HFFc6 (cell line): Measurements from ENCODE around the gene FAM174A. TPM values are rescaled to one million over a fixed set of nuclear protein-coding genes. Genes with fewer than 3 reads are reported as not detected.

Experiments used
- DNase-seq: peaks from one replicate; pipeline ENCODE4 v3.0.0-alpha.2; 2018
- H3K27ac Mint-ChIP-seq: 2 replicates; pipeline ENCODE4 v1.8.0; 2020; ENCODE audit warnings: mild to moderate bottlenecking, mixed read lengths
- H3K27me3 Mint-ChIP-seq: 2 replicates; pipeline ENCODE4 v1.8.0; 2021; ENCODE audit warnings: mild to moderate bottlenecking, moderate library complexity, mixed read lengths; ENCODE audit not compliant: insufficient read depth
- H3K36me3 Mint-ChIP-seq: 2 replicates; pipeline ENCODE4 v1.8.0; 2021; ENCODE audit warnings: low read depth, mixed read lengths
- H3K4me1 Mint-ChIP-seq: 2 replicates; pipeline ENCODE4 v1.8.0; 2020; ENCODE audit warnings: low read depth, mixed read lengths
- H3K4me3 Mint-ChIP-seq: 2 replicates; pipeline ENCODE4 v1.8.0; 2020; ENCODE audit warnings: mild to moderate bottlenecking, moderate library complexity, mixed read lengths
- H3K9me3 Mint-ChIP-seq: 2 replicates; pipeline ENCODE4 v1.8.0; 2020; ENCODE audit warnings: mild to moderate bottlenecking, mixed read lengths
- total RNA-seq, 6 experiments: library from RNA; stranded (reverse); fragmentation: NEBNext Ultra II Directional; extraction: Animal tissue kit (Norgen Biotek cat#: 25700); gene quantifications; 2 replicates in 1 of 6; 3 replicates in 5 of 6; pipeline ENCODE4 v1.2.3, GENCODE V29; 2021
- TF ChIP-seq, protein P1 (sequence below): fragments of 200-600 bp; sonication (generic); IDR thresholded peaks from 2 replicates; pipeline ENCODE4 v1.5.0; 2021; ENCODE audit warnings: antibody characterized with exemption, mild to moderate bottlenecking

Gene FAM174A
- total RNA-seq, 6 experiments from 2014 or later: 12.1 to 17.4 (median 13.3) TPM

DNA sequence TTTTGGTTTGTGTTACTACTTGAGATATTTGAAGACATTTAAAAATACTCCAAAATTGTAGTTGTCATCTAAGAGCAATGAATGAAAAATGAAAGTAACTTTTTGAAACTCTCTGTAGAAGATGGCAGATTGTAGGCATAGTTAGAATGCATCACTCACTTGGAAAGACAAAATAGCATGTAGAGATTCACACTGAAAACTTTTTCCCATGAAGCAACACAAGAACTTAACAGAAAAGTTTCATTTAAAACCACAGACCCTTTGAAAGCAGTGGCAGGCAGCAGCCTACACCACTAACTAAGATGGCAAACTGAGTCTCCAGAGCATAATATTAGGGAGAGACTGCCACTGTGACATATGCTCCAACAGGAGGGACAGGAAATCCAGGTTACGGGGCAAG, 18.9 kb upstream of the FAM174A start:
- H3K27me3 Mint-ChIP-seq: no peaks in the 10 kb centered on the region; the same call in none of the 2 replicates
- DNase-seq: no peak
- peaks cover 19% of the 10 kb centered on the region for H3K9me3 Mint-ChIP-seq
- no peak overlapping the region for H3K27ac Mint-ChIP-seq
- H3K36me3 Mint-ChIP-seq: no peaks in the 10 kb centered on the region
- TF ChIP-seq, protein P1, sequence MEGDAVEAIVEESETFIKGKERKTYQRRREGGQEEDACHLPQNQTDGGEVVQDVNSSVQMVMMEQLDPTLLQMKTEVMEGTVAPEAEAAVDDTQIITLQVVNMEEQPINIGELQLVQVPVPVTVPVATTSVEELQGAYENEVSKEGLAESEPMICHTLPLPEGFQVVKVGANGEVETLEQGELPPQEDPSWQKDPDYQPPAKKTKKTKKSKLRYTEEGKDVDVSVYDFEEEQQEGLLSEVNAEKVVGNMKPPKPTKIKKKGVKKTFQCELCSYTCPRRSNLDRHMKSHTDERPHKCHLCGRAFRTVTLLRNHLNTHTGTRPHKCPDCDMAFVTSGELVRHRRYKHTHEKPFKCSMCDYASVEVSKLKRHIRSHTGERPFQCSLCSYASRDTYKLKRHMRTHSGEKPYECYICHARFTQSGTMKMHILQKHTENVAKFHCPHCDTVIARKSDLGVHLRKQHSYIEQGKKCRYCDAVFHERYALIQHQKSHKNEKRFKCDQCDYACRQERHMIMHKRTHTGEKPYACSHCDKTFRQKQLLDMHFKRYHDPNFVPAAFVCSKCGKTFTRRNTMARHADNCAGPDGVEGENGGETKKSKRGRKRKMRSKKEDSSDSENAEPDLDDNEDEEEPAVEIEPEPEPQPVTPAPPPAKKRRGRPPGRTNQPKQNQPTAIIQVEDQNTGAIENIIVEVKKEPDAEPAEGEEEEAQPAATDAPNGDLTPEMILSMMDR: no peak
- no peak overlapping the region for H3K4me3 Mint-ChIP-seq
- no peaks in the 10 kb centered on the region for H3K4me1 Mint-ChIP-seq

DNA sequence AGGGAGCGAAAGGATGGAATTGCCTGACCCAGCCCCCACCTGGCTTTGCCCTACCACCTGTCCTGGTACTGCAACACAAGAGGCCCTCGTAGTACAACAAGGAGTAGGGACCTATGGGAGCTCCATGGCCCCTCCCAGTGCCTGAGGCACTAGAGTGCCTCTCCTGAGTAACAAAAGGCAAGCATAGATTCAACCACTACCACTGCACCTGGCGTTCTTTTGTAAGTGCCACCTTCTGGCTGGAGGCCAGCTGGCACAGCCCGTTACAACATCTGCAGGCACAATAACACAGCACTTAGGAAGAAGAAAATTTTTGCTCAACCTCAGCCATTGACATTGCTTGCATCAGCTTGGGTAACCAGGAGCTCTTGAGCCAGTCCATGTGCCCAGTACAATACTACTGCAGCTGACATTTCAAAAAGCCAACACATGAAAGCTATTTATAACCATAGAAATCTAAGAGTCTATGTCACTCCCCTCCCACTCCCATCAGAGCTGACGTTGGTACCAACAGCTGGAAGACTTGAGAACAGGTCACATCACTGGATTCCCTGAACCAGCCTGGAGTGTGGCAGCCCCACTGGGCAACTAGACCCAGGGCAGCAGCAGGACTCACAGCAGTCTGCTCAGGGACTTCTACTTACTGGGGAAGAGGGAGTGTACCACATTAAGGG, 17.7 kb upstream of the FAM174A start:
- DNase-seq: no peak
- Mint-ChIP-seq H3K27ac (no peak overlapping the region), H3K36me3 (no peaks in the 10 kb centered on the region), H3K27me3 (no peaks in the 10 kb centered on the region; the same call in none of the 2 replicates), H3K9me3 (peaks cover 19% of the 10 kb centered on the region), H3K4me1 (no peaks in the 10 kb centered on the region), H3K4me3 (no peak overlapping the region)
- TF ChIP-seq, protein P1: no peak

DNA sequence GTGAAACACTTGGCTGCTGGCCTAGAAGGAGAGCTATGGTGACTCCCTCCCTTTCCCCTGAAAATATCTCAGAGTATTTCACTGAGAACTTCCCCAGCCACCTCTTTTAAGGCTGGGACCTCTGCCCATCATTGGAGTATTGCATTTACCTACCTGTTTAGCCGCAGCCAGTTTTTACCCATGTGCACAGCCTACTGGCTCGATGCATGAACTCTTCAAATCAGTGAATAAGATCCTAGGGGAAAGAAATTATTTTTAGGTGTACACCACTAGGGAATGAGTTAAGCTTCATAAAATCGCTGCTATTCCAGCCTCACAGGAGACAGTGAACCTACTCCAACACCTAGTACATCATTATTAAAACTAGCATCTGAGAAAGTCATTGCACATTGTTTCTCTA, 16.8 kb upstream of the FAM174A start:
- peaks cover 19% of the 10 kb centered on the region for H3K9me3 Mint-ChIP-seq
- no peaks in the 10 kb centered on the region; the same call in none of the 2 replicates for H3K27me3 Mint-ChIP-seq
- H3K4me1 Mint-ChIP-seq: no peaks in the 10 kb centered on the region
- DNase-seq: no peak
- no peak overlapping the region for H3K4me3 Mint-ChIP-seq
- H3K27ac Mint-ChIP-seq: no peak overlapping the region
- TF ChIP-seq, protein P1: no peak
- H3K36me3 Mint-ChIP-seq: no peaks in the 10 kb centered on the region

DNA sequence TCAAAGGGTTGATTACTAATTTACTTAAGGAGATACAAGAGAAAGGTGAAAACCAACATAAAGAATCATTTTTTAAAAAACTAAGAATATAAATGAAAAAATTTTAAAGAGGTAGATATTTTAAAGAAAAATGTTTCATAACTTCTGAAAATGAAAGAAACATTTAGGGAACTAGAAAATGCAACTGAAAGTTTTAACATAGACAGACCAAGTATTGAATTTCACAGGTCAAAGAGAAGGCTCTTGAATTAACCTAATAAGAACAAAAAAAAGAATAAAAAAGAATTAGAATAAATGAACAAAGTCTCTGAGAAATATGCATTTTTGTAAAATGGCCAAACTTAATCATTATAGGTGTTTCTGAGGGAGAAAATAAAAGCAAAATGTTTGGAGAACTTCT, 16.1 kb upstream of the FAM174A start:
- peaks cover 19% of the 10 kb centered on the region for H3K9me3 Mint-ChIP-seq
- no peaks in the 10 kb centered on the region; the same call in none of the 2 replicates for H3K27me3 Mint-ChIP-seq
- DNase-seq: no peak
- no peak overlapping the region for H3K27ac Mint-ChIP-seq
- H3K36me3 Mint-ChIP-seq: no peaks in the 10 kb centered on the region
- H3K4me3 Mint-ChIP-seq: no peak overlapping the region
- no peaks in the 10 kb centered on the region for H3K4me1 Mint-ChIP-seq
- TF ChIP-seq, protein P1: no peak

GRCh38 chr5:100520348-100520747, 14.8 kb upstream of the FAM174A start:
- Mint-ChIP-seq H3K9me3 (peaks cover 19% of the 10 kb centered on the region), H3K36me3 (no peaks in the 10 kb centered on the region), H3K4me3 (no peak overlapping the region), H3K27me3 (no peaks in the 10 kb centered on the region; the same call in none of the 2 replicates), H3K4me1 (no peaks in the 10 kb centered on the region), H3K27ac (no peak overlapping the region)
- no peak for DNase-seq
- TF ChIP-seq, protein P1: no peak
